ENCODE results near the gene SASH3.

DNA sequence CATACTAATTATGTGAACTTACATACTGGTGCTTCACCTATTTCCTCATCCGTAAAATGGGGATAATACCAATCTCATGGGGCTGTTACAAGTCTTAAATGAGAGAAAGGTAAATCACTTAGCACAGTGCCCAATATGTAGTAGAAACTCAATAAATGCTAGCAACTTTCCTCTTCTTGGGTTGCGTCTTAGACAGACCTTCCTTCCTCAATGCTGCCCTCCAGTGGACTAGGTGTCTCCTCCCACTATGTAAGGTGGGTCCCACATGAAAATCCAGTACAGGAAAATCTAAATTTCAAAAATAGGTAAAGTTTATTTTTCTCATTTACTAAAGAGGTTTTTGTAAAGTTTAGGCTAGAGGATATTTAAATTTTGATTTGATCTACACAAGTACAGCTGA, 43.4 kb downstream of the SASH3 start:
- TF ChIP-seq, protein P1, sequence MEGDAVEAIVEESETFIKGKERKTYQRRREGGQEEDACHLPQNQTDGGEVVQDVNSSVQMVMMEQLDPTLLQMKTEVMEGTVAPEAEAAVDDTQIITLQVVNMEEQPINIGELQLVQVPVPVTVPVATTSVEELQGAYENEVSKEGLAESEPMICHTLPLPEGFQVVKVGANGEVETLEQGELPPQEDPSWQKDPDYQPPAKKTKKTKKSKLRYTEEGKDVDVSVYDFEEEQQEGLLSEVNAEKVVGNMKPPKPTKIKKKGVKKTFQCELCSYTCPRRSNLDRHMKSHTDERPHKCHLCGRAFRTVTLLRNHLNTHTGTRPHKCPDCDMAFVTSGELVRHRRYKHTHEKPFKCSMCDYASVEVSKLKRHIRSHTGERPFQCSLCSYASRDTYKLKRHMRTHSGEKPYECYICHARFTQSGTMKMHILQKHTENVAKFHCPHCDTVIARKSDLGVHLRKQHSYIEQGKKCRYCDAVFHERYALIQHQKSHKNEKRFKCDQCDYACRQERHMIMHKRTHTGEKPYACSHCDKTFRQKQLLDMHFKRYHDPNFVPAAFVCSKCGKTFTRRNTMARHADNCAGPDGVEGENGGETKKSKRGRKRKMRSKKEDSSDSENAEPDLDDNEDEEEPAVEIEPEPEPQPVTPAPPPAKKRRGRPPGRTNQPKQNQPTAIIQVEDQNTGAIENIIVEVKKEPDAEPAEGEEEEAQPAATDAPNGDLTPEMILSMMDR (conservative IDR thresholded peaks at IDR 0.05 in 1 of 2, IDR thresholded peaks at IDR 0.05 in 1 of 2; ENCODE audit: low read depth in 1 of 2, low read length in 2 of 2): peak; percentile 41 to 55
- no peak for TF ChIP-seq EZH2 (IDR thresholded peaks at IDR 0.05; ENCODE audit: low read length, missing control alignments)

Data from fibroblast of lung (primary cell).